ENCODE measurements around the gene NFIX. TPM values are rescaled to one million over a fixed set of nuclear protein-coding genes. Genes with fewer than 3 reads are reported as not detected.

NFIX gene
- polyA plus RNA-seq, 3 donors: 0.25 to 3.7 (median 0.90) TPM

DNA sequence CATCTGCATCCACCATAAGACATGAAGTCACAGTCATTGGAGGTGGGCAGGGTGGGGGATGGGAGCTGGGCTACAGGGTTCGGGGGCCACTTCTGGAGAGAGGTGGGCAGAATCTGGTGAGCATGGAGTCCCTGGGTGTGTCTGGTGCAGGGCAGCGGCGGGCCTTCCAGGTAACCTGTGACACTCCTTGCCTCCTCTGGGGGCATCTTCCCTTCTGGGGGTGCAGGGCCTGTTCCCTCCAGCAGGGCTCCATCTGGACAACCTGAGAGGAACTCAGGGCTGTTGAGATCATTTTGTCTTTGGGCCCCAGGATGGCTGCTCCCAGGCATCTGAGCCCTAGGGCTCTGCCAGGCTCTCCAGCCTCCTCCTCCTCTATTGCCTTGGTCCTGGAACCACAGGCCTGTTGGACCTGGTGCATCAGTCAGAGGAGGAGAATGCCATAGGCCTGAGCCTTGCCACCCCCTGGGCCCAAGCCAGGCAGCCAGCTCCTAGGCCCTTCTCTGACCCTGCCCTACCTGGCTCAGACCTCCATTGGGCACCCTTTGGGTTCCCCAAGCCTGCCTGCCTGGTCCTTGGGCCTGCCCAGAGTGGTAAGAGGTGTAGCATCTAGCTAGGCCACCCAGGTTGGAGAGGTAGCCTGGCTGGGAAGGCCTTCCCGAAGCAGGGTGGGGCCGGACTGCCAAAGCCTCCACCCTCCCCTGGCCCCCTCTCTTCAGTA, 94.0 kb downstream of the NFIX start:
- Histone ChIP-seq H3K27ac (ENCODE audit: low read depth in 1 of 2, low read length in 2 of 2) (no peak overlapping the region), H3K79me2 (ENCODE audit: insufficient read depth, low read length) (no peaks in the 10 kb centered on the region), H3K36me3 (replicated peaks in 1 of 2; ENCODE audit: control insufficient read depth in 1 of 2, insufficient read depth in 2 of 2, low read length in 2 of 2) (no peaks in the 10 kb centered on the region), H4K20me1 (ENCODE audit: insufficient read depth, low read length) (no peaks in the 10 kb centered on the region), H3K27me3 (ENCODE audit: control insufficient read depth in 2 of 2, insufficient read depth in 2 of 2, low read length in 2 of 2) (no peaks in the 10 kb centered on the region), H2AFZ (ENCODE audit: insufficient read depth, low read depth, low read length, poor library complexity, severe bottlenecking) (no peak overlapping the region), H3K9ac (ENCODE audit: insufficient read depth, low read length, poor library complexity, severe bottlenecking) (no peak overlapping the region), H3K4me3 (replicated peaks in 1 of 3; ENCODE audit: low read depth in 2 of 3, low read length in 3 of 3) (no peak overlapping the region), H3K9me3 (replicated peaks in 1 of 2; ENCODE audit: control insufficient read depth in 1 of 2, insufficient read depth in 1 of 2, low read length in 2 of 2) (no peaks in the 10 kb centered on the region), H3K4me1 (ENCODE audit: control insufficient read depth in 1 of 2, insufficient read depth in 2 of 2, low read length in 2 of 2) (peaks cover 7 to 9% of the 10 kb centered on the region in 2 donors), H3K4me2 (replicated peaks; ENCODE audit: extremely low read depth, low read length, poor library complexity, severe bottlenecking) (no peak overlapping the region)
- 100% methylated on average over 3 of the region's 5 CpGs for whole genome bisulfite sequencing (ENCODE audit: insufficient coverage)
- TF ChIP-seq, protein P1, sequence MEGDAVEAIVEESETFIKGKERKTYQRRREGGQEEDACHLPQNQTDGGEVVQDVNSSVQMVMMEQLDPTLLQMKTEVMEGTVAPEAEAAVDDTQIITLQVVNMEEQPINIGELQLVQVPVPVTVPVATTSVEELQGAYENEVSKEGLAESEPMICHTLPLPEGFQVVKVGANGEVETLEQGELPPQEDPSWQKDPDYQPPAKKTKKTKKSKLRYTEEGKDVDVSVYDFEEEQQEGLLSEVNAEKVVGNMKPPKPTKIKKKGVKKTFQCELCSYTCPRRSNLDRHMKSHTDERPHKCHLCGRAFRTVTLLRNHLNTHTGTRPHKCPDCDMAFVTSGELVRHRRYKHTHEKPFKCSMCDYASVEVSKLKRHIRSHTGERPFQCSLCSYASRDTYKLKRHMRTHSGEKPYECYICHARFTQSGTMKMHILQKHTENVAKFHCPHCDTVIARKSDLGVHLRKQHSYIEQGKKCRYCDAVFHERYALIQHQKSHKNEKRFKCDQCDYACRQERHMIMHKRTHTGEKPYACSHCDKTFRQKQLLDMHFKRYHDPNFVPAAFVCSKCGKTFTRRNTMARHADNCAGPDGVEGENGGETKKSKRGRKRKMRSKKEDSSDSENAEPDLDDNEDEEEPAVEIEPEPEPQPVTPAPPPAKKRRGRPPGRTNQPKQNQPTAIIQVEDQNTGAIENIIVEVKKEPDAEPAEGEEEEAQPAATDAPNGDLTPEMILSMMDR (IDR thresholded peaks at IDR 0.05): peak; percentile 33
- H3K4me1 Mint-ChIP-seq: peaks cover 19% of the 10 kb centered on the region
- no peaks in the 10 kb centered on the region for H3K36me3 Mint-ChIP-seq
- H3K27ac Mint-ChIP-seq: no peak overlapping the region
- H3K9me3 Mint-ChIP-seq: no peaks in the 10 kb centered on the region
- H3K27me3 Mint-ChIP-seq (ENCODE audit: low read depth in 3 of 3): peaks cover 3 to 7% (median 5%) of the 10 kb centered on the region in 3 donors
- intact Hi-C loops (cut with micrococcal nuclease): no loop called here
- H3K4me3 Mint-ChIP-seq: no peak overlapping the region
- no peak for DNase-seq

DNA sequence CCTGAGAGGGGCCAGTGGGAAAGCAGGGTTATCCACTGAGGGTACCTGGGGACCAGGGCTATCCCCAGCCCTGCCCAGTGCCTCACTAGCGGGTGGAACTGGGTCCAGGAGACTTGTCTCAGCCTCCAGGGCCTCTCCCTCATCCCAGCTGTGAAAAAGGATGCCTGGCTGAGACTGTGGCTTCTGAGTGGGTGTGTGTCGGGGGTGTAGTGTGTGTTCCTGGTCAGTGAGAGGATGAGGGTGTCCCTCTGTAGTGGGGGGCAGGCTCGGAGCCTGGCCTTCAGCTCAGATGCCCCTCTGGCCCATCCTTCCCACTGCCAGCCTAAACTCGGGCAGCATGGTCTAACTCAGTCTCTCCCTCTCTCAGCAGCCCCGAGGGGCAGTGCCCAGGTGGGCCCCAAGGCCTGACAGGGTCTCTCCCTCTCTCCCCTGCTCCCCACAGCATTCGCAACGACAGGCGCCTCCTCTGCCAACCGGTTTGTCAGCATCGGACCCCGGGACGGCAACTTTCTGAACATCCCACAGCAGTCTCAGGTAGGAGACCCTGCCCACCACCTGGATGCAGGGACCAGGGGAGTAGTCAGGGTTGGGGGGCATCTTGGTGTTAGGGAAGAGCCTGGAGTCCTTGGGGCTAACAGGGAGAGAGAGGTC, 94.7 kb downstream of the NFIX start:
- Histone ChIP-seq H4K20me1 (ENCODE audit: insufficient read depth, low read length) (no peaks in the 10 kb centered on the region), H3K9me3 (replicated peaks in 1 of 2; ENCODE audit: control insufficient read depth in 1 of 2, insufficient read depth in 1 of 2, low read length in 2 of 2) (no peaks in the 10 kb centered on the region), H3K9ac (ENCODE audit: insufficient read depth, low read length, poor library complexity, severe bottlenecking) (no peak overlapping the region), H3K79me2 (ENCODE audit: insufficient read depth, low read length) (no peaks in the 10 kb centered on the region), H3K27me3 (ENCODE audit: control insufficient read depth in 2 of 2, insufficient read depth in 2 of 2, low read length in 2 of 2) (no peaks in the 10 kb centered on the region), H3K27ac (ENCODE audit: low read depth in 1 of 2, low read length in 2 of 2) (no peak overlapping the region), H2AFZ (ENCODE audit: insufficient read depth, low read depth, low read length, poor library complexity, severe bottlenecking) (no peak overlapping the region), H3K4me2 (replicated peaks; ENCODE audit: extremely low read depth, low read length, poor library complexity, severe bottlenecking) (no peak overlapping the region), H3K4me3 (replicated peaks in 1 of 3; ENCODE audit: low read depth in 2 of 3, low read length in 3 of 3) (no peak overlapping the region), H3K36me3 (replicated peaks in 1 of 2; ENCODE audit: control insufficient read depth in 1 of 2, insufficient read depth in 2 of 2, low read length in 2 of 2) (no peaks in the 10 kb centered on the region), H3K4me1 (ENCODE audit: control insufficient read depth in 1 of 2, insufficient read depth in 2 of 2, low read length in 2 of 2) (peaks cover 14 to 15% of the 10 kb centered on the region in 2 donors)
- Mint-ChIP-seq H3K27ac (no peak overlapping the region), H3K27me3 (ENCODE audit: low read depth in 3 of 3) (peaks cover 3 to 7% (median 5%) of the 10 kb centered on the region in 3 donors), H3K9me3 (no peaks in the 10 kb centered on the region), H3K36me3 (no peaks in the 10 kb centered on the region), H3K4me3 (no peak overlapping the region), H3K4me1 (peaks cover 25% of the 10 kb centered on the region)
- WGBS (ENCODE audit: insufficient coverage): 100% methylated on average over 2 of the region's 12 CpGs
- intact Hi-C loops (cut with micrococcal nuclease): loop anchor here in 1 of 2 donors (10.0 kb wide), 1 partner anchor 295 kb away; the partner anchor contains the start of gene JUNB
- no peak for DNase-seq
- TF ChIP-seq, protein P1 (IDR thresholded peaks at IDR 0.05): no peak
